Natural killer cell treated with Interleukin-12 subunit alpha and Interleukin-12 subunit beta and Interleukin-15 and Interleukin-18, amount 100 ng/mL, for 72 hours (primary cell): ENCODE results near the gene FFAR2. TPM values are rescaled to one million over a fixed set of nuclear protein-coding genes. Genes with fewer than 3 reads are reported as not detected.

Experiments used
- ATAC-seq, 2 donors: fragments of 150-1000 bp; cut with Tn5 transposase in 1 of 2; sonication (Bioruptor Pico), chemical (Tn5 transposase) in 1 of 2; 2 replicates each; pipeline ENCODE4 v1.10.0; 2021
- DNase-seq: peaks from one replicate; pipeline ENCODE4 v3.0.0; 2022; ENCODE audit warnings: low spot score
- H3K27ac Mint-ChIP-seq, 2 donors: 1 replicate in 1 of 2; 2 replicates in 1 of 2; pipeline ENCODE4 v1.8.0; 2022; ENCODE audit warnings: mixed read lengths in 2 of 2, mild to moderate bottlenecking in 1 of 2, moderate library complexity in 1 of 2
- H3K27me3 Mint-ChIP-seq, 2 donors: 1 replicate in 1 of 2; 2 replicates in 1 of 2; pipeline ENCODE4 v1.8.0; 2022; ENCODE audit warnings: mixed read lengths in 2 of 2
- H3K36me3 Mint-ChIP-seq: one replicate; pipeline ENCODE4 v1.8.0; 2022; ENCODE audit warnings: mixed read lengths
- H3K4me1 Mint-ChIP-seq, 2 donors: 1 replicate in 1 of 2; 2 replicates in 1 of 2; pipeline ENCODE4 v1.8.0; 2022; ENCODE audit warnings: low read depth in 2 of 2, mixed read lengths in 2 of 2, mild to moderate bottlenecking in 1 of 2
- H3K4me3 Mint-ChIP-seq: one replicate; pipeline ENCODE4 v1.8.0; 2022; ENCODE audit warnings: mixed read lengths
- H3K9me3 Mint-ChIP-seq: 2 replicates; pipeline ENCODE4 v1.8.0; 2022; ENCODE audit warnings: mixed read lengths
- total RNA-seq, 2 donors: library from RNA; stranded (reverse); gene quantifications; one replicate each; pipeline ENCODE4 v1.2.3, GENCODE V29; 2022

Gene FFAR2
- total RNA-seq, 2 donors from 2014 or later: not detected

DNA sequence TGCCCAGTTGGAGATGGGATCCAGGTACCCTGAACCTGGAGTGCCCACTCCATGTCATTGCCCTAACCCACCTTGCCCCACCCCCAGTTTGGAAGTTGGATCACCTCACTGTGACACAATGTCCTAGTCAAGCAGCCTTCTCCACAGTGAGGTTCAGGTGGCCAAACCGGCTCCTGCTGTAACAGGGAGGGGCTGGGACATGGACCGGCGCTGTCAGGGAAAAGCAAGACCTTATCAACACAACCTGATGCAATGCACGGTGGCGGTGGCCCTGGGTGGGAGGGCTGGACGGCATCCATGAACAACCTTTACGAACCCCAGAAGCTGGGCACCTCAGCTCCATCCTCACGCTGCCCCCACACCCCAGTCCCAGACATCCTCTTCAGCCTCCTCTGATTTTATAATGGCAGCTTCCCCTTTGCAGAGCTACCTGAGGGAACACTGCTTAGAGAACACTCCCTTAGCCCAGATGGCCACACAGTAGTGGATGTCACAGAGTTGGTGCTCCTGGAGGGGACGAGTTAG lies 43.8 kb downstream of the FFAR2 start:
- H3K27ac Mint-ChIP-seq: no peak overlapping the region
- H3K9me3 Mint-ChIP-seq: no peaks in the 10 kb centered on the region
- no peak for DNase-seq
- no peak for ATAC-seq
- no peak overlapping the region for H3K4me3 Mint-ChIP-seq
- no peaks in the 10 kb centered on the region for H3K36me3 Mint-ChIP-seq
- H3K4me1 Mint-ChIP-seq: peaks cover 0 to 9% of the 10 kb centered on the region in 2 donors
- peaks cover 12 to 24% of the 10 kb centered on the region in 2 donors for H3K27me3 Mint-ChIP-seq

DNA sequence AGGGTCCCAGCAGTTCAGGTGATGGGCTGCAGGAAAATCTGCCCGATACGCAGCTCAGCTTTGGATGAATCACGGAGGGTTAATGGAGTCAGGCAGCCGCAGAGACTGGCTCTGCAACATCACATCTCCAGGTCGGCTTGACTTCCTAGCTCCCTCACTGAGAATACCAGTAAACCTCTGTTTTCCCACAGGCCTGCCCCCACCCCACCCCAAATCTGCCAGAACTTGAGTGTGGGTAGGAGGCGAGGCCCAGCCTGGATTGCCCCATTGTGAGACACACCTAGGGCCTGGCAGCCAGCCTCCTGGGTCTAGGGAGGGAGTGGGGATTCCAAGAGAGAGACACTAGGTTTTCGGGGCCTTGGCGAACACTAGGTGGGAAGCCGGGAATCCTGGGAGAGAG lies 45.9 kb downstream of the FFAR2 start:
- H3K4me1 Mint-ChIP-seq: peaks cover 0 to 9% of the 10 kb centered on the region in 2 donors
- H3K27me3 Mint-ChIP-seq: peaks cover 4 to 14% of the 10 kb centered on the region in 2 donors
- no peaks in the 10 kb centered on the region for H3K36me3 Mint-ChIP-seq
- H3K27ac Mint-ChIP-seq: no peak overlapping the region
- H3K4me3 Mint-ChIP-seq: no peak overlapping the region
- H3K9me3 Mint-ChIP-seq: no peaks in the 10 kb centered on the region
- DNase-seq (no peak), ATAC-seq (no peak)

DNA sequence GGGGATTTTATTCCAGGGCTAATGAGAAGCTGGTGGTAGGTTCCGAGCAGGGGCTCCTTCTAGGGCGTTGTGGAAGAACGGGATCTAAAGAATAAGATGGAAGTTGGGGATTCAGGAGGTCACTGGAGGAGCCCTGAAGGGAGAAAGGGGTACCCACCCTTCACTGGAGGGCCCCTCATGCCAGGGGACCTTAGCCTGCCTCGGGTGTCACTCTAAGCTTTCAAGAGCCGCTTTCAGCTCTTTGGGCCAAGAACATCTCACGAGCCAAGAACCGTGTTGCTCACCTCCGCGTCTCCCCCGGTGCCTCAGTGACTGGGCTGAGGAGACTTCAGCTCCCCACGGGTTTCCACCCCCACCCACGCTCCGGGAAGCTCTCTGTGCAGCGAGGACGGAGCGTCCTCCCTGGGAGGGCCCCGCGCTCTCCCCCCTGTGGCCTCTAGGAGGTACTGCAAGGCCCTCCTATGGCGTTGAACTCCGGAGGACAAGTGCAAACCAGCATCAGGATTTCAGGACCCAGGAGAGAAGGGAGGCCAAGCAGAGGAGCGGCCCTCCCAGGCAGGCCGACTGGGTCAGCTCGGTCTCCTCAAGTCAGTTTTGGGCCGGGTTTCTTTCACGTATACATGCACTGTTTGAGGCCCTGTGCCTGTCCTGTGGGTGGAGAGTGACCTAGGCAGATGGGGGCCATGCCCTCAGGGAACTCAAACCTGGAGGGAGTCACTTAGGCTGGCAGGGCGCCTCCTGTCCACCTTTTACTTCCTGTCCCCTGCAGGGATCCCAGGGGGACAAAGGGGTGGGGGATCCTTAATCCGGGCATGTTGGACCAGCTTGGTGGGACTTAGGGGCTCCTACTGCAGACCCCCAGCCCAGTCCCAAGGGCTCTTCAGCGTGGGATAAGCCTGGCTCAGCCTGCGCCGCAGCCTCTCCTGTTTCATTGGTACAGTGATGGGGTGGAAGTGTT lies 47.3 kb downstream of the FFAR2 start:
- Mint-ChIP-seq H3K36me3 (no peaks in the 10 kb centered on the region), H3K4me3 (no peak overlapping the region), H3K27ac (no peak overlapping the region), H3K4me1 (peaks cover 0 to 9% of the 10 kb centered on the region in 2 donors), H3K9me3 (no peaks in the 10 kb centered on the region), H3K27me3 (peaks cover 4 to 13% of the 10 kb centered on the region in 2 donors)
- DNase-seq: peak; percentile 82
- peak; percentile 82 to 91 for ATAC-seq

DNA sequence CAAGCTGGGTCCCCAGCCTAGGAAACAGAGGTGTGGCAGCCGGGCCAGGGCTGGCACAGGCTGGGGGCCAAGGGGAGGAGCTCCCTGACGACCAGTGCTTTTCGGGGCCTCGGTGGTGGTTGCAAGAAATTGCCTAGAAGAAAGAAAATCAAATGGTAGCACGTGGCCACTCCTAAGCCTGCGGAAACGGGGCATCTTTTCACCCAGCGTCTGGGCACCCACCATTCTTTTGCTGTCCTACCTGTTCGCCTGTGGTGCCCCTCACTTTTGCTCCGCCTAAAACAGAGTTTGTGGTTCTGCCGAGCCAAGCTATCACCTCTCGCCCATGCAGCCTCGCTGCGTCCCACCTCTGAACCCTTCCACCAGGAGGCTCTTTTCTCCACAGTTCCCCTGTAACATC lies 49.3 kb downstream of the FFAR2 start:
- DNase-seq (no peak), ATAC-seq (no peak)
- H3K36me3 Mint-ChIP-seq: no peaks in the 10 kb centered on the region
- no peaks in the 10 kb centered on the region for H3K27me3 Mint-ChIP-seq
- no peak overlapping the region for H3K4me3 Mint-ChIP-seq
- no peaks in the 10 kb centered on the region for H3K9me3 Mint-ChIP-seq
- no peak overlapping the region for H3K27ac Mint-ChIP-seq
- peaks cover 0 to 9% of the 10 kb centered on the region in 2 donors for H3K4me1 Mint-ChIP-seq

- Mint-ChIP-seq H3K27me3 (no peaks in the 10 kb centered on the region), H3K4me1 (peaks cover 0 to 9% of the 10 kb centered on the region in 2 donors), H3K4me3 (no peak overlapping the region), H3K27ac (no peak overlapping the region), H3K9me3 (no peaks in the 10 kb centered on the region), H3K36me3 (no peaks in the 10 kb centered on the region)
- DNase-seq (no peak), ATAC-seq (no peak)
Measured at GRCh38 chr19:35498220-35498619, 50.2 kb downstream of the FFAR2 start.

DNA sequence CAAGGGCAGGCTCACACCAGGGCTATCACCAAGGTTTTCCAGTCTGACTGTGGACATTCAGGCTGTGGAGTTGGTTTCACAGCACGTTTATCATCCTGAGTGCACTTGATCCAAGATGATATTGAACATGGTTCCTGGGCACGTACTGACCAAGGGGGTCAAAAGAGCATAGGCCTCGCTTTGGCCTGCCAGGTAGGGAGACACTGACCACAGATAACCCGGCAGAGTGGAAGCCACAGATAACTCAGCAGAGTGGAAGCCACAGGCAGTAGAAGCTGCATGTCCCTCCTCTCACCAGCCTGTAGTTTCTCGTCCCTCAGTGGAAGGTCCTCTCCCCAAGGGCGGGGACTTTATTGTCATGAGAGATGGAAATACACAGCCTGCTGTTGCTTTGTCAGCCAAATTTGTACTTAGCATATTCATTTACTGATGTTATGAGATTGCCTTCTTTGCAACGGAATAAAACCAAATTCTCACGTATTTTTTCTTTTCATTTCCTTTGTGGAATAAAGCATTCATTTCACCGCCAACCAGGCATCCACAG lies 51.0 kb downstream of the FFAR2 start:
- no peak for ATAC-seq
- Mint-ChIP-seq H3K4me3 (no peak overlapping the region), H3K4me1 (peaks cover 0 to 9% of the 10 kb centered on the region in 2 donors)

GRCh38 chr19:35500611-35501010 lies 52.6 kb downstream of the FFAR2 start:
- Mint-ChIP-seq H3K27me3 (peaks cover 0 to 3% of the 10 kb centered on the region in 2 donors), H3K36me3 (no peaks in the 10 kb centered on the region), H3K27ac (no peak overlapping the region), H3K4me3 (no peak overlapping the region), H3K9me3 (no peaks in the 10 kb centered on the region), H3K4me1 (peaks cover 0 to under 1% of the 10 kb centered on the region in 2 donors)
- no peak for ATAC-seq
- DNase-seq: no peak

More for the DNA sequence above, 51.0 kb downstream of the FFAR2 start:
- Mint-ChIP-seq H3K36me3 (no peaks in the 10 kb centered on the region), H3K9me3 (no peaks in the 10 kb centered on the region), H3K27me3 (no peaks in the 10 kb centered on the region), H3K27ac (no peak overlapping the region)
- no peak for DNase-seq

Other genes starting within 250 kb of the FFAR2 start
- not detected for gene FAM187B, start 219.5 kb upstream of the FFAR2 start, total RNA-seq
- 1 to 10 TPM; 1.5 to 2.7 TPM for gene LSR, start 199.3 kb upstream of the FFAR2 start, total RNA-seq
- 100 to 1,000 TPM in 1 of 2 donors, 10 to 100 TPM in 1; 90.4 to 102 TPM for gene USF2, start 179.3 kb upstream of the FFAR2 start, total RNA-seq
- gene HAMP, start 165.7 kb upstream of the FFAR2 start, total RNA-seq: 1 to 10 TPM in 1 of 2 donors, under 1 TPM in 1; 0.92 to 2.4 TPM
- gene MAG, start 156.1 kb upstream of the FFAR2 start, total RNA-seq: under 1 TPM in 1 of 2 donors, not detected in 1; 0.38 TPM
- gene CD22, start 119.1 kb upstream of the FFAR2 start, total RNA-seq: 10 to 100 TPM in 1 of 2 donors, 1 to 10 TPM in 1; 1.1 to 15.0 TPM
- gene FFAR1, start 100.4 kb upstream of the FFAR2 start, total RNA-seq: under 1 TPM; 0.19 to 0.36 TPM
- under 1 TPM in 1 of 2 donors, not detected in 1; 0.62 TPM for gene FFAR3, start 89.8 kb upstream of the FFAR2 start, total RNA-seq
- under 1 TPM in 1 of 2 donors, not detected in 1; 0.56 TPM for gene GPR42, start 77.2 kb upstream of the FFAR2 start, total RNA-seq
- not detected for gene KRTDAP, start 42.2 kb downstream of the FFAR2 start, total RNA-seq
- gene DMKN, start 65.4 kb downstream of the FFAR2 start, total RNA-seq: 1 to 10 TPM in 1 of 2 donors, not detected in 1; 1.8 TPM
- gene SBSN, start 80.1 kb downstream of the FFAR2 start, total RNA-seq: not detected
- not detected for gene GAPDHS, start 85.2 kb downstream of the FFAR2 start, total RNA-seq
- 10 to 100 TPM; 25.3 to 34.4 TPM for gene TMEM147, start 97.4 kb downstream of the FFAR2 start, total RNA-seq
- gene ATP4A, start 115.4 kb downstream of the FFAR2 start, total RNA-seq: not detected
- gene PMIS2, start 137.9 kb downstream of the FFAR2 start, total RNA-seq: not detected
- 10 to 100 TPM; 29.2 to 55.0 TPM for gene HAUS5, start 164.5 kb downstream of the FFAR2 start, total RNA-seq
- 100 to 1,000 TPM; 109 to 110 TPM for gene RBM42, start 180.8 kb downstream of the FFAR2 start, total RNA-seq
- 1 to 10 TPM in 1 of 2 donors, under 1 TPM in 1; 0.39 to 1.2 TPM for gene ETV2, start 193.5 kb downstream of the FFAR2 start, total RNA-seq
- gene COX6B1, start 200.1 kb downstream of the FFAR2 start, total RNA-seq: 100 to 1,000 TPM; 363 to 400 TPM
- under 1 TPM; 0.38 to 0.70 TPM for gene UPK1A, start 218.3 kb downstream of the FFAR2 start, total RNA-seq